Glutamatergic neuron (in vitro differentiated cells): ENCODE results near the gene MLC1. TPM values are rescaled to one million over a fixed set of nuclear protein-coding genes. Genes with fewer than 3 reads are reported as not detected.

Experiments used
- DNase-seq: peaks from one replicate; pipeline ENCODE4 v3.0.0; 2022
- H3K27ac Mint-ChIP-seq: one replicate; pipeline ENCODE4 v1.8.0; 2020; ENCODE audit warnings: mild to moderate bottlenecking, mixed read lengths, inconsistent platforms; ENCODE audit not compliant: unreplicated experiment
- H3K27me3 Mint-ChIP-seq: one replicate; pipeline ENCODE4 v1.8.0; 2020; ENCODE audit warnings: mild to moderate bottlenecking, moderate library complexity, mixed read lengths, inconsistent platforms; ENCODE audit not compliant: unreplicated experiment
- H3K36me3 Mint-ChIP-seq: one replicate; pipeline ENCODE4 v1.8.0; 2020; ENCODE audit warnings: mild to moderate bottlenecking, mixed read lengths, inconsistent platforms; ENCODE audit not compliant: unreplicated experiment
- H3K4me1 Mint-ChIP-seq: one replicate; pipeline ENCODE4 v1.8.0; 2020; ENCODE audit warnings: mild to moderate bottlenecking, low read depth, mixed read lengths, inconsistent platforms; ENCODE audit not compliant: unreplicated experiment
- H3K4me3 Mint-ChIP-seq: one replicate; pipeline ENCODE4 v1.8.0; 2020; ENCODE audit warnings: mild to moderate bottlenecking, mixed read lengths, inconsistent platforms; ENCODE audit not compliant: unreplicated experiment
- H3K9me3 Mint-ChIP-seq: one replicate; pipeline ENCODE4 v1.8.0; 2020; ENCODE audit warnings: mild to moderate bottlenecking, moderate library complexity, mixed read lengths, inconsistent platforms; ENCODE audit not compliant: unreplicated experiment
- total RNA-seq: library from RNA; stranded (reverse); fragmentation: NEBNext Ultra II Directional; extraction: Animal tissue kit (Norgen Biotek cat#: 25700); gene quantifications from one replicate; pipeline ENCODE4 v1.2.1, GENCODE V29; 2021; ENCODE audit not compliant: unreplicated experiment
- TF ChIP-seq, protein P1 (sequence below): fragments of 200-600 bp; sonication (generic); IDR thresholded peaks from one replicate; pipeline ENCODE4 v1.5.0; 2021; ENCODE audit not compliant: partially characterized antibody, unreplicated experiment

Gene MLC1
- total RNA-seq, 1 donor from 2014 or later, result not detected

GRCh38 chr22:50058906-50059880 lies 26.0 kb downstream of the MLC1 start:
- TF ChIP-seq, protein P1, sequence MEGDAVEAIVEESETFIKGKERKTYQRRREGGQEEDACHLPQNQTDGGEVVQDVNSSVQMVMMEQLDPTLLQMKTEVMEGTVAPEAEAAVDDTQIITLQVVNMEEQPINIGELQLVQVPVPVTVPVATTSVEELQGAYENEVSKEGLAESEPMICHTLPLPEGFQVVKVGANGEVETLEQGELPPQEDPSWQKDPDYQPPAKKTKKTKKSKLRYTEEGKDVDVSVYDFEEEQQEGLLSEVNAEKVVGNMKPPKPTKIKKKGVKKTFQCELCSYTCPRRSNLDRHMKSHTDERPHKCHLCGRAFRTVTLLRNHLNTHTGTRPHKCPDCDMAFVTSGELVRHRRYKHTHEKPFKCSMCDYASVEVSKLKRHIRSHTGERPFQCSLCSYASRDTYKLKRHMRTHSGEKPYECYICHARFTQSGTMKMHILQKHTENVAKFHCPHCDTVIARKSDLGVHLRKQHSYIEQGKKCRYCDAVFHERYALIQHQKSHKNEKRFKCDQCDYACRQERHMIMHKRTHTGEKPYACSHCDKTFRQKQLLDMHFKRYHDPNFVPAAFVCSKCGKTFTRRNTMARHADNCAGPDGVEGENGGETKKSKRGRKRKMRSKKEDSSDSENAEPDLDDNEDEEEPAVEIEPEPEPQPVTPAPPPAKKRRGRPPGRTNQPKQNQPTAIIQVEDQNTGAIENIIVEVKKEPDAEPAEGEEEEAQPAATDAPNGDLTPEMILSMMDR, result peak; percentile 31
- Mint-ChIP-seq H3K27me3 (peaks cover 9% of the 10 kb centered on the region), H3K4me3 (peak overlapping the region; percentile 52), H3K27ac (no peak overlapping the region), H3K4me1 (peaks cover 3% of the 10 kb centered on the region), H3K36me3 (peaks cover 5% of the 10 kb centered on the region), H3K9me3 (no peaks in the 10 kb centered on the region)
- peak; percentile 52 for DNase-seq

GRCh38 chr22:50058061-50058905 lies 26.9 kb downstream of the MLC1 start, which contains the start of gene TTLL8:
TSS of gene TTLL8 (minus strand) at chr22:50058298.
- Mint-ChIP-seq H3K4me3 (peak within 1 kb of the TSS; percentile 52), H3K4me1 (peaks cover 3% of the 10 kb centered on the region), H3K27me3 (peaks cover 9% of the 10 kb centered on the region), H3K9me3 (no peaks in the 10 kb centered on the region), H3K27ac (no peak within 1 kb of the TSS), H3K36me3 (peaks cover 12% of the 10 kb centered on the region)
- DNase-seq, result no peak
- TF ChIP-seq, protein P1, result no peak

DNA sequence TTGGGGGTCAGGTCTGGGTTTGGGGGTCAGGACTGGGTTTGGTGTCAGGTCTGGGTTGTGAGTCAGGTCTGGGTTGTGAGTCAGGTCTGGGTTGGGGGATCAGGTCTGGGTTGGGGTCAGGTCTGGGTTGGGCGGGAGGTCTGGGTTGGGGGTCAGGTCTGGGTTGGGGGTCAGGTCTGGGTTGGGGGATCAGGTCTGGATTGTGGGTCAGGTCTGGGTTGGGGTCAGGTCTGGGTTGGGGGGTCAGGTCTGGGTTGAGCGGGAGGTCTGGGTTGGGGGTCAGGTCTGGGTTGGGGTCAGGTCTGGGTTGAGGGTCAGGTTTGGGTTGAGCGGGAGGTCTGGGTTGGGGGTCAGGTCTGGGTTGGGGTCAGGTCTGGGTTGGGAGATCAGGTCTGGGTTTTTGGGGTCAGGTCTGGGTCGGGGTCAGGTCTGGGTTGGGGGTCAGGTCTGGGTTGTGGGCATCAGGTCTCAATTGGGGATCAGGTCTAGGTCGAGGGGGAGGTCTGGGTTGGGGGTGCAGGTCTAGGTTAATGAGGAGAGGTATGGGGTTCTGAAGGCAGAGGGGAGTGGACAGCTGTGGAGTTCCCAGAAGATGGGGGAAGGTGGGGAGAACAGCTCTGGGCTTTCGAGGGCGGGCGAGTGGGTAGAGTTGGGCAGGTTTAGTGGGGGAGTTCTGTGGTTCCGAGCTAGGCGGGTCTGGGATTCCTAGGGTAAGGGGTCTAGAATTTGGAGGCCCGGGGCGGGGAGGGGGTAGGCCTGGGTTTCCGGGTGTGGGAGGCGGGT lies 27.8 kb downstream of the MLC1 start:
- Mint-ChIP-seq H3K36me3 (peaks cover 15% of the 10 kb centered on the region), H3K4me1 (peaks cover 3% of the 10 kb centered on the region), H3K27me3 (peaks cover 7% of the 10 kb centered on the region), H3K27ac (no peak overlapping the region), H3K9me3 (no peaks in the 10 kb centered on the region), H3K4me3 (no peak overlapping the region)
- DNase-seq, result no peak
- TF ChIP-seq, protein P1, result no peak

DNA sequence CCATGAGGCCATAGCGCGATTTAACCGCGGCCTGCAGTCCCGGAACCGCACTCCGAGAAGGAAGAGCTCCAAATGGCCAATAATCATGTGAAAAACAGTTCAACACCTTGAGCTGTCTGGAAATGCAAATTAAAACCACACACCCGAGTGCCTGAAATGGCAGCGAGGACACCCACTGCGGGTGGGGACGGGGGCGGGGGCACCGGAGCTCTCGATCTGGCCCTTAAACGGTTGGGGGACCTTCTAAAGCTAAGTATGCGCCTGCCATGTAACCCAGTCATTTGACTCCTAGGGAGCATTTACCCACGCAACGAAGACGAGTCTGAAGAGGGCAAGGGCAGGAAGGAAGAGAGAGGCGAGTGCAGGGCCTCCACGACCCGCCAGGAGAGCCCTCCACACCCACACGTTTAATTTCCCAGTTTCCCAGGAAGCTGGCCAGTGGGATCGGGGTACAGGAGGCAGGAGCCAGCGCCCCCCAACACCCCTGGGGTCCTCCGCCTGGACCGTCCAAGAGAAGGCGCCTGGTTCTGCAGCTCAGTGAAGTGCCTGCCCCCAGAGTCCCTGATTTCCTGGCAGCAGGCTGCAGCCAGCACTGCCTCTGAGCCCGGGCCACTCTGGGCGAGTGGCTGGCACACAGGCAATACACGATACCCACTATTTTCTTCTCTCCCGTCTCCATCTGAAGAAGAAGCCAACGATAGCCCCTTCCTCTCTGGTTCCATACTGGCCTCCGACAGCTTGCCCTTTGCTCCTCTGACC lies 28.8 kb downstream of the MLC1 start:
- H3K27me3 Mint-ChIP-seq, result peaks cover 10% of the 10 kb centered on the region
- H3K36me3 Mint-ChIP-seq, result peaks cover 19% of the 10 kb centered on the region
- TF ChIP-seq, protein P1, result no peak
- DNase-seq, result no peak
- H3K4me3 Mint-ChIP-seq, result no peak overlapping the region
- no peaks in the 10 kb centered on the region for H3K9me3 Mint-ChIP-seq
- peaks cover 3% of the 10 kb centered on the region for H3K4me1 Mint-ChIP-seq
- H3K27ac Mint-ChIP-seq, result no peak overlapping the region
